HG03460 (cell line): ENCODE data around the gene UBE2F.
"Not testable (repeated sequence)": the region's sequence is repeated elsewhere in the genome, so short reads cannot be mapped to it uniquely, and the experiment has no call there.

Experiments
- ATAC-seq: cut with Tn5 transposase; IDR thresholded peaks from one replicate; pipeline ENCODE4 v1.9.1; 2021; ENCODE audit not compliant: unreplicated experiment

The UBE2F gene

DNA sequence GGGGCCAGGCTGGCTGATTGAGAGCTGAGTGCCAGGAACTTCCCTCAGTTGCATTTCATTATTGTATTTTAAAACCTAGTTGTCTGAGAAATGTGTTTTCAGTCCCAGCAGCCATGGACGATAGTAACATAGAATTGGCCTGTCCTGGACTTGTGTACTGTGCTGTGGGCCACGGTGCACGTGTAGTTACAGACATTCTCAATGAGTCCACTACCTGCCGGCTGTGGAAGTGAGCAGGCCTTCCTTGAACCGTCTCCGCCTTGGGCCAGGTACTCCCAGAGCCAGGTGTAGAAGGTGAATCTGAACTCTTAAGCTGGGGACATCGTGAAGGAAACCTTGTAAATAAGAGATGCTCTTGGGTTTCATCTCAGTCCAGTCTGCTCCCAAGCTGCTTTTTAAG, 47.0 kb downstream of the UBE2F start:
- ATAC-seq, result no peak

DNA sequence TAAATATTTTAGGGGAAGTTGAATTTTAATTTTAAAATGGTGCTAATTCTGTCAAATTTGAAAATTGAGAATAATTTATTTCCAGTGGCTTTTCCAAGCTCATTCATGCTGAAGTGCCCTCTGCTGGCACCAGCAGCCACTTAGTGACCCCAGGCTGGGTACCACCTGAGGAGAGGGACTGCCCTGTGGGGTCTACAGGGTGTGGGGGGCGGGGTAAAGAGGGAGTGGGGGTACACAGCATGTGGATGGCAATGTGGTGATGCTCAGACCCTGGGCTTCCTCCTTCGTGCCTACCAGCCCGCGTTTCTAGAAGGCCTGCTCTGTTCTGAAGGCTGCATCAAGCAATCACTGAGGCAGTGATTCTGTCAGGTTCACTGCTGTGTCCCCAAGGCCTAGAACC, 48.9 kb downstream of the UBE2F start:
- ATAC-seq, result no peak

DNA sequence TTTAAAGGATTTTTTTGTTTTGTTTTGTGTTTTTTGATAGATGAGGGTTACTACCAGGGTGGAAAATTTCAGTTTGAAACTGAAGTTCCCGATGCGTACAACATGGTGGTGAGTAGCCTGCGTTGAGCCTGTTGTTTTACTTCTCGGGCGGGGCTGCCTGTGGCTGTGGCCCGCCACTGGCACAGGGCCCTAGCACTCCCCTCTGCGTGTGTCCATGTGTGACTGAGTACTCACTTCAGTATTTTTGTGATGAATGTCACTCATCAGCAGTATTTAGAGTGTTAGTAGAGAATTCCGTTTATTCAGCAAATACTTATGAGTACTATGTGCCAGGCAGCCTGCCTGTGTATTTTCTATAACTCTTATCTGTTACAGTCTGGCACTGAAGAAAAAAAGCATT, 49.7 kb downstream of the UBE2F start:
- no peak for ATAC-seq

DNA sequence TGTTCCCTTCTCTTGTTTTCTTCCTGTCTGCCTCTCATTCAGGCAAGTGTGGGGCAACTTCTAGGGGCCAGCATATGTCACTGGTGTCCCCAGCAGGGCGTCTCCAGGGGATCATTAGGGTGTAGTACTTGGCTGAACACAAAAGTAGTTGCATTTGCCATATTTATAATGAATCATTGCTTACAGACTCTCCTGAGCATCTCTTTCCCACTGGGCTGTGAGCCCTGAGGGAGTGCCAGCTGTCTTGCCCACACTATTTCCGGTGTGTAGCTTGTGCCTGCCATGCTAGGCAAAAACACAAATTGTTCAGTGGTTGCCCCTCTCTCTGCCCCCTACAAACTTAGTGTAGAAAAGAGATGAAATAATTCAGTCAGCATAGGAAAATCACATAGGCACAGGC, 53.1 kb downstream of the UBE2F start:
- ATAC-seq, result no peak

DNA sequence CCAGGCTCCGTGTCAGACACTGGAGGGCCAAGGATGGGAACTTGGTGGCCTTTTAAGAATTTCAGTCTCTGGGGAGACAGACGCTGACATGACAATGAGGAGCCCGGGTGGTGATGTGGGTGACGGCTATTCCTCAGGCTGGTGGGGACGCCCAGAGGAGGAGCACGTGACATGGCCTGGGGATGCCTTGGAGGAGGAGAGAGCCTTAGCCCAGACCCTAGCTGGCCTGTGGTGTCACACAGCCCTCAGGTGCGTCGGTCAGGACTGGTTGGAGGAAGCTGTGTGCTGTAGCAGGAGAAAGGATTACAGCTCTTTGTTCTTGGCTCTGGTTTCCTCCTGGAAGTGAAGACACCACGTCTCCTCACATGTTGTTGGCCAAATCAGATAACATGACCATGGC, 54.0 kb downstream of the UBE2F start:
- no peak for ATAC-seq

DNA sequence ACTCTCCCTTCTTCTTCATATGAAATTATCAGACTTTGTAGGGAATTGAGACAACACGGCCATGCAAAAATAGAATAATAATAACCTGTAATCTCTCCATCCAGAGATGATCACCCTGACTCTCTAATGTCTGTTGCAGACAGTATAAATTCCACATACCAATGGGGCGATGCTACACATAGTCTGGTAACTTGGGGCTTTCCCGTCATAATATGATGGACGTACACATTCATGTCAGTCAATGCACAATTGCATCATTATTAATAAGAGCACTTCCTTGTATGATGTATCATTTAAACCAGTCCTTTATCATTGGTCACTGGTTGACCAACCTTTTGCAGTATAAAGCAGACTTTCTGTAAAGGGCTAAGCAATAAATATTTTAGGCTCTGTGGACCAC, 54.5 kb downstream of the UBE2F start:
- no peak for ATAC-seq

DNA sequence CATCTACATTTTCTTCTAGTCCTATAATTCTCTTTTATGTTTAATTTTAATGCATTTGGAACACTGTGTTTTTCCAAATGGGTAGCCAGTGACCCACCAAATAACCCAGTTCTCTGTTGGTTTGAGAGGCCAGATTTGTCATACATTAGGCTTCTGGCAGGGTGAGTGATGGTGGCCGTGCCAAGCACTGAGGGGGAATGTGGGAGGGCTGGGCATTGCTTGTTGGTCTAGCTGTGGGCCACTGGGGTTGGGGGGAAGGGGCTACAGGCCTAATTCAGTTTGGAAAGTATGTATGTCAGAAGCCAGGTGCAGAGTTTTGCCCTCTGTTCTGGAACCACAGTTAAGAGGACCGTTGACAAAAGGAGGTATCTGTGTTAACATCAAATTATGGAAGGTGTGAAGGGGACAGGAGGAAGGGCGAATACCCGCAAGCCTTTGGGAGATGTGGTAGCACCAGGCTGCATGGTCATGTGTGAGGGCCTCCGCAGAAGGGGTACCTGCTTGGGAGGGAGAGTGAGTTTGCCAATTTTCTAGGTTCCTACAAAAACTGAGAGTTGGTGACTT, 55.9 kb downstream of the UBE2F start:
- no peak for ATAC-seq

DNA sequence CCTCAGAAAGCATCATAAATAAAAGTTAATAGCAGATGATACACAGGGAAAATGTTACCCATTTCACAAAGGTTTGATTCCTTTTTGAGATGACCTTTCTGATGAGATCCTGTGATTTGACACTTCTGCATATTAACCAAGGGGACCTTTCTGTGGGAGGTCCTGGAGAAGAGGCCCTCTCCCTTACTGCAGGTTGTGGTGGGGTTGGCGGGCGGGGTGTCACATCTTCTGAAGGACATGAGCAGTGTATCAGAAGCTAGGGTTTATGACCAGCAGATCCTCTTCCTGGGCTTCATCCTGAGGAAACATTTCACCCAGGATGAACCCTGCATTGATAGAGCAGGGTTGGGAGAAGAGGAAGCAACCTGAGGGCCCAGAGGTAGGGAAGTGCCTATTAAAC, 56.8 kb downstream of the UBE2F start:
- ATAC-seq, result no peak

DNA sequence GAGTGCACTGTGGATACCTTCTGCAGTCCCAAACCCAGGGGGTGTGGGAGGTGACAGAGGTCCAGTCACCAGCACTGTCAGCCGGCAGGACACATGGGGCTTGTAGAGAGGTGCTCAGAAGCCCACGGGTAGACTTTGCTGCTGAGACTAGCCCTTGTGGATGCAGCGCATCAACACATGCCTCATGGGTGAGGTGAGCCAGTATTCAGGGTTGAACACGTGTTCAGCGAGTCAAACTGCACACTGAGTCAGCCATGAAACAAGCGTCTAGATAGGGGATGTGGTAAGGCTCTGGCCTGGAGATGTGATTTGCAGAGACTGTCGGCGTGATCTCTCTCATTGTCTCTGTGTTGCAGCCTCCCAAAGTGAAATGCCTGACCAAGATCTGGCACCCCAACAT, 58.2 kb downstream of the UBE2F start:
- ATAC-seq, result no peak

DNA sequence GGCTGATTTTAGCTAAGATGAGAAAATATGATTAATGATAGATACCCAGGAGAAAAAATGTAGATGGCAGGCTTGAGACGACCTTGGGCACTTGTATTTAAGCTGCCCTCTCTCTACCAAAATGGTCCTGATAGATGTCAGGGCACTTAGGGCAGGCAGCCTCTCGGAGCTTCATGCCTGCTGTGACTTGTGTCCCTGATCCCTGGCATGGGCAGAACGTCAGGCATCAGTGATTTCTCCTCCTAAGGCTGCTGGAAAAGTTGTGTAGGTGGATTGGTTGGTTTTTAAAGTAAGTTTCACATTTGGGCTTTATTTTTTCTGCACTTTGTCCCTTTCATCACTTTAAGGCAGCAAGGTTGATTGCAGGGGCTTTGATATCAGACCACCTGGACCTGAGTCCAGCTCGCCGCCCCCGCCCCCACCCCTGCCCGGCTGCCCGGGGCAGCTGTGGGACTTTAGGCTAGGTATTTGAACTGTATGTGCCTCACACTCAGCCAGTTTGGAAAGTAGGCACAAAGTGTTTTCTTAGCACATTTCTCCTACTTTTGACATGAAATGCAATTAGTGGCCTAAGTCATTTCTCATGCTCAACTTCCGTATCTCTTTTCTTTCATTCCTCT, 59.0 kb downstream of the UBE2F start:
- no peak for ATAC-seq

DNA sequence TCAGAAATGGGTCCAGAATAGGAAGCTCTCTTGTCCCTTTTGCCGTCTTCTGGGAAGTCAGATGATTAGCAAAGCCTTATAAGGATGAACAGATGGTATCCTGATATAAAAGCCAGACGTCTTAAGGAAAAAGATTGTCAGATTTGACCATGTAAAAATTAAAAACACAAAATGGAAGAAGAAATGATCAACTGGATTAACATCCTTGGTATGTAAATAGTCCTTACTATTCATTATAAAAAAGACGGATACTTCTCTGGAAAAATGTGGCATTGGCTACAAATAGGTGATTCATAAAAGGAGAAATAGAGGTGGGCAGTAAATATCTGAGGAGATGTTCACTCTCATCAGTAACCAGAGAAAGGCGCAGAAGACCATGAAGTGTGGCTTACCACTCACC, 60.2 kb downstream of the UBE2F start:
- ATAC-seq, result no peak

DNA sequence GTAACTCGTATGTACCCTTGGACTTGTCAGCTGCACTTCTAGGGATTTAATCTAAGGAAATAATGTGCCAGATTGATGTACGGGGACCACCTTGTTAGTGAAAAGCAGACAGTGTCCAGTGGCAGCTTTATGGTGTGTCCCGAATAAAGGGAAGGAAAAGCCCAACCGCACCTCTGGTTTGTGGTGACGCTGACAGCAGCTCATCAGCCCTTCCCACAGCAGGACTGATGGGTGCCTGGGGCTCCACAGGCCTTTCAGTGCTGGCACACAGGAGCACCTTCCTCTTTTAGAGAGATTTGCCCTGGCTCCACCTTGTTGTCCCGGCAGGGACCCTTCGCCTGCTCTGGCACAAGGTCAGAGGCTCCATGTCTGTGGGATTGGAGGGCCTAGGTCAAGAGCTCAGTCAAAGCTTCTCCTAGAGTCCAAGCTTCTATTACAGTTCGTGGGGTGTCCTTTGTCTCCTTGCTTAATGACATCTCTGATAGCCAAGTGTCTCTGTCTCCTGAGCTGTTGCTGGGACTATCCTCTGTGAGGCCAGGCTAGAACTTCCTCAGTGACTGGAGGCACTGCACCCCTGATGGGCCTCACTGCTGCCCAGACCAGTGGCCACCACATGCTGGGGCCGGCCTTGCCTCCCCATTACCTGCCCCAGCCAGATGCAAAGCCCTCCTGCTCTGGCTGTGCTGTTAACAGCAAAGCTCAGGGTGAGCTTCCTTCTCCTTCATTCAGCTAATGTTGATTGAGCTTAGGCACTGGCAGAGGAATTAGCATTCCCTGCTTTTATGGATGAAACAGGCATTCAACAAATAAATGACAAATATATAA, 61.0 kb downstream of the UBE2F start:
- ATAC-seq, result no peak

DNA sequence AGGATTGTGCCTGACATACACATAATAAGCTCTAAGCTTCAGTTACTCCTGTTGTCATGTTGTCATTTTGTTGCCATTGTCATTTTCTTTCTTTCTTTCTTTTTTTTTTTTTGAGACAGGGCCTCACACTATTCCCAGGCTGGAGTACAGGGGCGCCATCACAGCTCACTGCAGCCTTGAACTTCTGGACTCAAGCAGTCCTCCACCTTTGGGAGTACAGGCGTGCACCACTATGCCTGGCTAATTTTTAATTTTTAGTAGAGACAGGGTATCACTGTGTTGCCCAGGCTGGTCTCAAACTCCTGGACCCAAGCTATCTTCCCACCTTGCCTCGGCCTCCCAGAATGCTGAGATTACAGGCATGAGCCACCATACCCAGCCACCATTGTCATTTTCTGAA, 63.0 kb downstream of the UBE2F start:
- no peak for ATAC-seq

DNA sequence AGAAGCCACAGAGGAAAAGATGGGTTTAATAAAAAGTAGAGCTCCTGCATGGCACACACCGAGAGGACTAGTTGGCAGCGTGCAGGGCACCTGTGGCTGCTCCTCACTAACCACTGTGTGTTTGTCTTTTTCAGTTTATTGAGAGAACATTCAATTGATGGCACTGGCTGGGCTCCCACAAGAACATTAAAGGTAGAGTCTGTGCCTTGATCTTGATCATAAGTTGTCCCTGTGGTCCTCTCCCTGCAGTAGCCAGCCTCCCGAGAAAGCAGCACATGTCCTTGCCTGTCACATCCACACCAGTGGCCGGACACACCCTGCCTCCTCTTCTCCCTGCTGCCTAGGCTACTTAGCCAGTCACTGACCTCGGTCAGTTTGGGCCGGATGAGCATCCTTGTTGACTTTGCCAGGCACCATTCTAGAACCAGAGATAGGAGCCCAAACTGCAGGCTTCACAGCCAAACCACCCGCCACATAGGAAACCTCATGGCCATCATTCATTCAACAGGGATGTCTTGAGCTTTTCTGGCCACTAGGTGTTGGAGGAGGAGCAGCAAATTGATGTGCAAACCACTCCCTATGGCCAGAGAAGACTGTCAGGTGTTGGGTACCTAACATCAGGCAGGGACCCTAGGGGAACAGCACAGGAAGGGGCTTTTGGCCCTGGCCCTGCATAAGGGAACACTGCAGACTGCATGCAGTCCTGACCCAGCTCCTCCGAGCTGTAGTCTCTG, 63.8 kb downstream of the UBE2F start:
- ATAC-seq, result no peak

DNA sequence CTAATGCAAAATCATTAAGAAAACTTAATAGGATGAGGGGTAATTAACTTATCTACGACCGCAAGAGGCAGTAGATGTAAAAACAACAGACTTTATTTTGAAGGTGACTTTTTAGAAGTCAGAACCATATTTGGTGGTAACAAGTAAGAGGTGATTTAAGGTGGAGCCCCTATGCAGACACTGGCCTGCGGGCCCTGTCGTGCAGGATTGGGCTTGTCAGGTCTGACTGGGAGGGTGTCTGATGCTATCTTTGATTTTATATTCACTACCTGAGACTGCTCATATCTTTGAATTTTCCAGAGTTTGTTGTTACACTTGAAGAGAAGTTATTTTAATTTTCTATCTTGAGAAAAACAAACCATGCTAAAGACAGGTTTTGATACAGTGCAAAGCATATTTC, 64.9 kb downstream of the UBE2F start:
- no peak for ATAC-seq

DNA sequence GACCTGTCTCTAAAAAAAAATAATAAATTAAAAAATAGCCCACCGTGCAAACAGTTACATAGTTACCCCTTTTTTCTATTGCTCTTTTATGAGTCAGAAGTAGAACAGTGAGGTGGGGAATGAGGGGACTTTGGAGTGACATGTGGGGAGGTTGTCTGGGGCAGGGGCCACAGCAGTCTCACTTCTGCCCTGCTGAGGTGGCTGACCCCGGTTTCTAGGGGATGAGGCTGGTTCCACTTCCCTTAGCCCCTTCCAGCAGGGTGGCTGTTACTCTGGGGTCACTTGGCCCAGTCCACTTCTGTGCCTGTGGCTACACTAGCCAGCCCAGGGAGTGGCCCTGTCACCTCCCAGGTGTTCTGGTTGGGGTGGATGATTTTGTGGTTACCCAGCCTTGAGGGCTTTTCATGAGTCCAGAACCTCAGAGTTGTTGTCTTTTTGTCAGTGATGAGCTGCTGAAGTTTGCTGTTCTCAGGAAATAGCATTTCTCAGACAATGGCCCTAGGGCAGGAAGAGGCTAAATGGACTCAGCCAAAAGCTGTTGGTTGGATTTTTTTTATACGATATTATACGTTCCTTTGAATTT, 66.0 kb downstream of the UBE2F start:
- no peak for ATAC-seq

DNA sequence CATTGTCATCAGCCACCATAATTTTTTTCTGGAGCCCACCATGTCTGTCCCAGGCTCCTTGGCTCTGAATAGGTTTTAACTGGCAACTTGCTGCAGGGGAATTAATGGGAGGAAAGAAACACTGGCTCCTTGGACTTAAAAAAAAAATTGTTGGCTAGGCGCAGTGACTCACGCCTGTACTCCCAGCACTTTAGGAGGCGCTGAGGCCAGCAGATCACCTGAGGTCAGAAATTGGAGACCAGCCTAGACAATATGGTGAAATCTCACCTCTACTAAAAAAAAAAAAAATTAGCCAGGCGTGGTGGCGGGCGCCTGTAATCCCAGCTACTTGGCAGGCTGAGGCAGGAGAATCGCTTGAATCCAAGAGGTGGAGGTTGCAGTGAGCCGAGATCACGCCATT, 67.2 kb downstream of the UBE2F start:
- not testable (repeated sequence) for ATAC-seq

DNA sequence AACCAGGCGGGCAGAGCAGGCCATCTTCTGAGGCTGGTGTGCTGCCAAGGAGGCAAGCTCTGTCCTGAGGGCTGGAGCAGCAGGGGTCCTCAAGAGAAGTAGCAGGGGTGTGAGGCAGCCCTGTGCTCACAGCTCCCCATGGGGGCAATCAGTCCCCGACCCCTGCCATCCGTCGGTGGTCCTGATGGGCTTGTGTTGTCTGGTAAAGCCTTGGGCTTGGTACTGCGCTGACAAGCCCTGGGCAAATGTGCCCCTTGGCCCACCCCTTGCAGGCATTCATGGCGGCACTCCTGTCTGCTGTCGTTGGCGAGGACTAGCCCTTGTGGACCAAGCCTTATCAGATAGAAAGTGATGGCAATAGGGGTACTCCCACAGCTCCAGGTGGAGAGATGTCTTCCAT, 71.4 kb downstream of the UBE2F start:
- ATAC-seq, result no peak

DNA sequence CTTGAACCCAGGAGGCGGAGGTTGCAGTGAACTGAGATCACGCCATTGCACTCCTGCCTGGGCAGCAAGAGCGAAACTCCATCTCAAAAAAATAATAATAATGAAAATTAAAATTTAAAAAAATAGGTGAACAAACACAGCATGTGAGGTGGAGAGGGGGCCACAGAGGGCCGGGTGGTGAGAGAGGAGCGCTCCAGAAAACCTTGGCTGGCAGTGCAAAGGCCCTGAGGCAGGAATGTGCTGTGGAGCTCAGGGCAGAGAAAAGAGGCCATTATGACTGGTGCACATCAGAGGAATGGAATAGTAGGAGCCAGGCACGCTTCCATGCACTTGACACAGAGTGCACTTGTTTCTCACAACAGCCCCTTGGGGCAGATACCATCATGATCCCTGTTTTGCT, 72.3 kb downstream of the UBE2F start:
- ATAC-seq, result no peak

DNA sequence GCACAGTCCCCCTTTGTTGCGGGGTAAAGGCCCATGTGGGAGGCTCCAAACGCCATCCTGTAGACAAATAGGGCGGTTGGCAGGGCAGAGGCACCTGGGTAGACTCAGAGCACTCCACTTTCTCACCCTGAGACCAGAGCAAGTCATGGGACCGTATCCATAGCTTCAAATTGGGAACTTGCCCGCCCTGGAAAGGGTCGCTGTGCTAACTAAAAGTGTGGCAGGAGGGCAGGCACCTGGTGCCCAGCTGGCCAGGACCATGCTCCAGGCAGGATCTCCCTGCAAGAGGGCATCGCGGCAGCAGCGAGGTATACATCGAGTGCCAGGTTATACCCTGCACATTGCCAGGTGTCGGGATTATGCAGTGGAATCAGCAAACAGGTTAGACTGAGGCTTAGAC, 73.2 kb downstream of the UBE2F start:
- ATAC-seq, result no peak

DNA sequence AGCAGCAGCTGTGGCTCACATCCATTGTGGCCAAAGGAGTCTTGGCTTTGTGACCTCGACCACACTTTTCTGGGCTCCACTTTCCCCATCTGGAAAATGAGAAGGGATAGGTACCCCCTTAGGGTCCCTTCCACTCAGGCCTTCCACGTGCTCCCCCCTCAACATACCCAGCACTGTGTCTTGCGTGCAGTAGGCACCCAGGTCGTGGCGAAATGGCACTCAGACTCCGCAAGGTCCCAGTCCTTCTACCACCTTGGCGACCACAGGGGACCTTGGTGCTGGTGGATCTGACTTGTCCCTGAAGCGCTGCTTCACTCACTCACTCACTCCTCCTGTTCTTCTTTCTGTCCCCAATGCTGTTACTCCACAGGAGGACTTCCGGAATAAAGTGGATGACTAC, 74.1 kb downstream of the UBE2F start:
- no peak for ATAC-seq

DNA sequence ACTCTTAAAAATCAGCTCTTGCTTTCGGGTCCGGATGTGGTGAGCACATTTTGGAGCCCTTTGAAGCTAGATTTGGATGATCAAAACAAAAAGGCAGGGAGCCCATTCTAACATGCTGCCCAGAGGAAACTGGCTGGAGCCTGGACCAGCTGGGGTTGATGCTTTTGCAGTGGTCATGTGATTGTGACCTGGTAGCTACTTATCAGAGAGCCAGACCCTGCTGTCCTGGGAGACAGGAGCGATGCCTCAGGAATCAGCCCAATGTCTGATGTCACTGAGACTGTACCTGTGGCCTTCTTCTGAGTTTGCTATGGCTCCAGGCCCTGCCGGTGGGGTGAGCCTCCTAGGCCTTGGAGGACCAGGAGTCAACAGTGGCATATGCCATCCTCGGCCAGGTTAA, 75.3 kb downstream of the UBE2F start:
- ATAC-seq, result no peak
